Stomach (tissue), 9 donors: ENCODE measurements around the gene CDK13. TPM values are rescaled to one million over a fixed set of nuclear protein-coding genes. Genes with fewer than 3 reads are reported as not detected.
A peak's percentile ranks its signal among the peaks of the same experiment; 100 is the strongest.

Source experiments
- DNase-seq, 2 donors: peaks; one replicate each; pipeline versions ENCODE4 v3.0.0 to v3.0.0-alpha.2; 2013 to 2019
- H3K27ac ChIP-seq, 5 donors: fragments of 200-600 bp in 4 of 5; sonication (generic) in 4 of 5; one replicate each; pipeline ENCODE4 v1.5.1; 2013 to 2019; ENCODE audit warnings: mild to moderate bottlenecking in 1 of 5, moderate library complexity in 1 of 5
- H3K27me3 ChIP-seq, 3 donors: fragments of 200-600 bp; sonication (generic); one replicate each; pipeline ENCODE4 v1.5.1; 2017 to 2019; ENCODE audit warnings: mixed run types in 1 of 3
- H3K36me3 ChIP-seq, 4 donors: fragments of 200-600 bp; sonication (generic); 1 replicate in 3 of 4; 2 replicates in 1 of 4; pipeline ENCODE4 v1.5.1; 2016 to 2019
- H3K4me1 ChIP-seq, 4 donors: fragments of 200-600 bp; sonication (generic); one replicate each; pipeline ENCODE4 v1.5.1; 2016 to 2019
- H3K4me3 ChIP-seq, 4 donors: fragments of 200-600 bp; sonication (generic) in 3 of 4; one replicate each; pipeline ENCODE4 v1.5.1; 2016 to 2019; ENCODE audit warnings: mild to moderate bottlenecking in 1 of 4
- H3K9me3 ChIP-seq, 4 donors: fragments of 200-600 bp; sonication (generic); one replicate each; pipeline ENCODE4 v1.5.1; 2016 to 2019
- CTCF ChIP-seq, 7 experiments: fragments of 450-650 bp in 4 of 7; fragments of 200-600 bp in 3 of 7; sonication (generic) in 3 of 7; IDR thresholded peaks; one replicate each; pipeline ENCODE4 v1.5.1; 2016 to 2019; ENCODE audit warnings: antibody characterized with exemption in 7 of 7, control low read depth in 2 of 7, mild to moderate bottlenecking in 1 of 7
- EP300 ChIP-seq: sonication (generic); formaldehyde crosslinking; IDR thresholded peaks from one replicate; pipeline ENCODE4 v1.6.1; 2017; ENCODE audit warnings: antibody characterized with exemption
- POLR2A ChIP-seq, 4 donors: fragments of 450-650 bp; IDR thresholded peaks; one replicate each; pipeline ENCODE4 v1.6.1; 2016; ENCODE audit warnings: antibody characterized with exemption in 4 of 4, control low read depth in 2 of 4, mild to moderate bottlenecking in 1 of 4, moderate library complexity in 1 of 4
- POLR2AphosphoS5 ChIP-seq, 3 donors: sonication (generic); formaldehyde crosslinking; IDR thresholded peaks; one replicate each; pipeline ENCODE4 v1.6.1; 2016; ENCODE audit warnings: antibody characterized with exemption in 3 of 3
- WGBS, 5 donors: extraction: QIAGEN DNeasy Blood & Tissue Kit in 3 of 5; methylation state at CpG; one replicate each; pipeline versions ENCODE4 v1.1.5 to v1.1.7; 2013 to 2018; 5-methylcytosine and 5-hydroxymethylcytosine counted together
- intact Hi-C: fragments of 100-400 bp; cut with DNase I; formaldehyde crosslinking; loops from one replicate; pipeline ENCODE4 v1.15.1; 2023; ENCODE audit warnings: low total_unique reads
- polyA plus RNA-seq, 3 donors: library from polyadenylated mRNA; stranded (reverse); fragments of 200-250 nt; gene quantifications; one replicate each; pipeline ENCODE4 v1.2.3, GENCODE V29; 2013
- total RNA-seq, 5 donors: library from RNA; depleted of rRNA; stranded (reverse); fragments of >200 nt; gene quantifications; one replicate each; pipeline versions ENCODE4 v1.1.0 to v1.2.3, GENCODE V29; 2014 to 2016
- donor health status: healthy with polysubstance abuse.
- donor health status: Bipolar disorder and iron deficiency.
- donor health status: healthy.

Gene CDK13
- total and polyA plus RNA-seq, 8 donors: 7.0 to 140 (median 66.2) TPM

- H3K4me3 ChIP-seq: no peak overlapping the region
- peaks cover 0 to 27% (median 7%) of the 10 kb centered on the region in 4 donors for H3K4me1 ChIP-seq
- no peak overlapping the region for H3K27ac ChIP-seq
- no peaks in the 10 kb centered on the region for H3K9me3 ChIP-seq
- no peak for DNase-seq
- no peaks in the 10 kb centered on the region for H3K27me3 ChIP-seq
- H3K36me3 ChIP-seq: peaks cover 7 to 36% (median 34%) of the 10 kb centered on the region in 4 donors
- TF ChIP-seq POLR2AphosphoS5 (IDR thresholded peaks at IDR 0.05): no peak
- TF ChIP-seq EP300: no peak
- TF ChIP-seq CTCF (IDR thresholded peaks at IDR 0.05): no peak
- no peak for TF ChIP-seq POLR2A (IDR thresholded peaks at IDR 0.05)
- intact Hi-C loops: loop anchor here (5.0 kb wide), 1 partner anchor 161 kb away; no protein-coding TSS in a partner anchor
These were observed 108.6 kb downstream of the CDK13 start for GRCh38 chr7:40058636-40059035.

GRCh38 chr7:40059057-40059456 lies 109.0 kb downstream of the CDK13 start:
- WGBS, 5 donors: 64 to 75% (median 66%) methylated on average over 6 of the region's 6 CpGs
- peaks cover 8 to 40% (median 36%) of the 10 kb centered on the region in 4 donors for H3K36me3 ChIP-seq
- intact Hi-C loops: loop anchor here (5.0 kb wide), 1 partner anchor 162 kb away; no protein-coding TSS in a partner anchor
- H3K9me3 ChIP-seq: no peaks in the 10 kb centered on the region
- H3K27me3 ChIP-seq: no peaks in the 10 kb centered on the region
- TF ChIP-seq POLR2AphosphoS5 (IDR thresholded peaks at IDR 0.05): no peak
- TF ChIP-seq POLR2A (IDR thresholded peaks at IDR 0.05): no peak
- TF ChIP-seq CTCF (IDR thresholded peaks at IDR 0.05): no peak
- TF ChIP-seq EP300: no peak
- peaks cover 0 to 27% (median 7%) of the 10 kb centered on the region in 4 donors for H3K4me1 ChIP-seq
- peak in 1 of 2 donors; percentile 13 for DNase-seq
- no peak overlapping the region for H3K27ac ChIP-seq
- H3K4me3 ChIP-seq: no peak overlapping the region

GRCh38 chr7:40072268-40072667 lies 122.2 kb downstream of the CDK13 start:
- Histone ChIP-seq H3K27me3 (no peaks in the 10 kb centered on the region), H3K4me3 (no peak overlapping the region), H3K27ac (no peak overlapping the region), H3K36me3 (peaks cover 4 to 33% (median 23%) of the 10 kb centered on the region in 4 donors), H3K4me1 (no peaks in the 10 kb centered on the region), H3K9me3 (no peaks in the 10 kb centered on the region)
- WGBS, 5 donors: 94 to 99% (median 98%) methylated on average over 5 of the region's 5 CpGs
- intact Hi-C loops: no loop called here
- TF ChIP-seq POLR2A (IDR thresholded peaks at IDR 0.05): no peak
- TF ChIP-seq EP300: no peak
- no peak for TF ChIP-seq CTCF (IDR thresholded peaks at IDR 0.05)
- TF ChIP-seq POLR2AphosphoS5 (IDR thresholded peaks at IDR 0.05): no peak
- DNase-seq: no peak

DNA sequence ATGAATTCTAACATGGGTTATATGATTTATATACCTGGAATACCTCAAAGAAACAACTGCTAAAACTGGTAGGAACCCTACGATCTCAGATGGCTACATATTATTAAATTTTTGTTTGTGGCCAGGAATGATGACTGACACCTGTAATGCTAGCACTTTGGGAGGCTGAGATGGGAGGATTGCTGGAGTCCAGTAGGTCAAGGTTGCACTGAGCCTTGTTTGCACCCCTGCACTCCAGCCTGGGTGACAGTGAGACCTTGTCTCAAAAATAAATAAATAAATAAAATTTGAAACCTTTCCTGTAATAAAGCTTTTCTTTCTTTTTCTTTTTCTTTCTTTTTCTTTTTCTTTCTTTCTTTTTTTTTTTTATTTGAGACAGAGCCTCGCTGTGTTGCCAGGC lies 123.2 kb downstream of the CDK13 start:
- H3K4me1 ChIP-seq: no peaks in the 10 kb centered on the region
- intact Hi-C loops: no loop called here
- WGBS, 5 donors: 83 to 99% (median 98%) methylated on average over 2 of the region's 2 CpGs
- TF ChIP-seq POLR2A (IDR thresholded peaks at IDR 0.05) (no peak), EP300 (no peak), POLR2AphosphoS5 (IDR thresholded peaks at IDR 0.05) (no peak), CTCF (IDR thresholded peaks at IDR 0.05) (no peak)
- no peaks in the 10 kb centered on the region for H3K9me3 ChIP-seq
- H3K27me3 ChIP-seq: no peaks in the 10 kb centered on the region
- peaks cover 4 to 23% (median 15%) of the 10 kb centered on the region in 4 donors for H3K36me3 ChIP-seq
- no peak overlapping the region for H3K27ac ChIP-seq
- no peak for DNase-seq
- H3K4me3 ChIP-seq: no peak overlapping the region
